IMR-90 (cell line): ENCODE results near the gene ACOD1. TPM values are rescaled to one million over a fixed set of nuclear protein-coding genes. Genes with fewer than 3 reads are reported as not detected.

Source experiments
- ATAC-seq: fragments of 200-7000 bp; cut with Tn5 transposase; 2 replicates; pipeline ENCODE4 v1.9.1; 2020; ENCODE audit warnings: low read depth, mild to moderate bottlenecking, moderate library complexity
- BruUV-seq: library from RNA; stranded (reverse); fragments of 400-500 nt; replicated peaks from 2 replicates; lab custom pipeline; 2021; lab: Mats Ljungman, UMichigan
- CTCF ChIA-PET: fragments of 300-600 bp; formaldehyde crosslinking; extraction: SDS; loops from one replicate; lab custom pipeline; 2021; ENCODE audit warnings: antibody characterized with exemption; lab: Yijun Ruan, JAX
- POLR2A ChIA-PET: fragments of 300-600 bp; sonication (Branson Sonifier 250); formaldehyde crosslinking; loops from one replicate; lab custom pipeline; 2022; ENCODE audit warnings: antibody characterized with exemption; ENCODE audit not compliant: unreplicated experiment; lab: Charles Lee
- DNase-seq: peaks from one replicate; pipeline ENCODE4 v3.0.0; 2013
- H2AFZ ChIP-seq: replicated peaks from 2 replicates; pipeline ENCODE3; 2013; ENCODE audit warnings: low read length, mild to moderate bottlenecking; ENCODE audit not compliant: poor library complexity
- H2AK5ac ChIP-seq: 2 replicates; pipeline ENCODE4 v1.6.1; 2013; ENCODE audit warnings: low read depth, low read length, inconsistent platforms
- H2AK9ac ChIP-seq: replicated peaks from 2 replicates; pipeline ENCODE3; 2013; ENCODE audit warnings: mild to moderate bottlenecking, low read depth, low read length, moderate library complexity; ENCODE audit not compliant: poor library complexity
- H2BK120ac ChIP-seq: 2 replicates; pipeline ENCODE4 v1.6.1; 2013; ENCODE audit warnings: low read depth, low read length, inconsistent platforms
- H2BK15ac ChIP-seq: 3 replicates; pipeline ENCODE4 v1.6.1; 2013; ENCODE audit warnings: low read depth, low read length, inconsistent platforms
- H2BK20ac ChIP-seq: 2 replicates; pipeline ENCODE4 v1.6.1; 2013; ENCODE audit warnings: low read depth, mild to moderate bottlenecking, inconsistent platforms, low read length, moderate library complexity
- H2BK5ac ChIP-seq: 2 replicates; pipeline ENCODE4 v1.6.1; 2013; ENCODE audit warnings: mild to moderate bottlenecking, low read depth, low read length, inconsistent platforms; ENCODE audit not compliant: poor library complexity, severe bottlenecking
- H3K14ac ChIP-seq: replicated peaks from 2 replicates; pipeline ENCODE4 v1.6.1; 2013; ENCODE audit warnings: low read depth, low read length, inconsistent platforms
- H3K18ac ChIP-seq: 2 replicates; pipeline ENCODE4 v1.6.1; 2013; ENCODE audit warnings: low read depth, low read length, control low read depth
- H3K23ac ChIP-seq: 2 replicates; pipeline ENCODE4 v1.6.1; 2013; ENCODE audit warnings: low read depth, low read length, inconsistent platforms
- H3K27ac ChIP-seq: 2 replicates; pipeline ENCODE4 v1.5.1; 2013; ENCODE audit warnings: mild to moderate bottlenecking, control low read depth, low read length; ENCODE audit not compliant: insufficient read depth
- H3K27me3 ChIP-seq: 2 replicates; pipeline ENCODE4 v1.6.1; 2013; ENCODE audit warnings: low read length; ENCODE audit not compliant: control insufficient read depth, insufficient read depth
- H3K36me3 ChIP-seq: 2 replicates; pipeline ENCODE4 v1.6.1; 2013; ENCODE audit warnings: low read length, mixed read lengths; ENCODE audit not compliant: control insufficient read depth, insufficient read depth
- H3K4ac ChIP-seq: 2 replicates; pipeline ENCODE4 v1.6.1; 2013; ENCODE audit warnings: low read depth, low read length, inconsistent platforms
- H3K4me1 ChIP-seq: 2 replicates; pipeline ENCODE4 v1.6.1; 2013; ENCODE audit warnings: low read length, mixed read lengths; ENCODE audit not compliant: control insufficient read depth, insufficient read depth
- H3K4me2 ChIP-seq: 2 replicates; pipeline ENCODE4 v1.6.1; 2013; ENCODE audit warnings: low read depth, mild to moderate bottlenecking, control low read depth, low read length, moderate library complexity
- H3K4me3 ChIP-seq: 2 replicates; pipeline ENCODE4 v1.5.1; 2013; ENCODE audit warnings: low read depth, mild to moderate bottlenecking, control low read depth, low read length, moderate library complexity; ENCODE audit not compliant: insufficient read depth
- H3K56ac ChIP-seq: 2 replicates; pipeline ENCODE4 v1.6.1; 2013; ENCODE audit warnings: low read length, inconsistent platforms; ENCODE audit not compliant: insufficient read depth; ENCODE audit errors: extremely low read depth
- H3K79me1 ChIP-seq, 2 experiments: 2 replicates each; pipeline ENCODE4 v1.6.1; 2013; ENCODE audit warnings: low read length in 2 of 2, inconsistent platforms in 1 of 2, low read depth in 1 of 2
- H3K9ac ChIP-seq: 2 replicates; pipeline ENCODE4 v1.6.1; 2013; ENCODE audit warnings: low read depth, low read length, control low read depth
- H3K9me1 ChIP-seq: 2 replicates; pipeline ENCODE4 v1.6.1; 2013; ENCODE audit warnings: low read length, inconsistent platforms; ENCODE audit not compliant: insufficient read depth
- H3K9me3 ChIP-seq: 2 replicates; pipeline ENCODE4 v1.6.1; 2013; ENCODE audit warnings: low read length; ENCODE audit not compliant: control insufficient read depth, insufficient read depth
- H4K20me1 ChIP-seq: 2 replicates; pipeline ENCODE4 v1.6.1; 2013; ENCODE audit warnings: low read length, inconsistent platforms; ENCODE audit not compliant: insufficient read depth
- H4K5ac ChIP-seq: 2 replicates; pipeline ENCODE4 v1.6.1; 2013; ENCODE audit warnings: mild to moderate bottlenecking, low read depth, low read length, control low read depth
- H4K8ac ChIP-seq, 2 experiments: 2 replicates each; pipeline ENCODE4 v1.6.1; 2013; ENCODE audit warnings: low read depth in 2 of 2, low read length in 2 of 2, control low read depth in 1 of 2, inconsistent platforms in 1 of 2
- H4K91ac ChIP-seq: 2 replicates; pipeline ENCODE4 v1.6.1; 2013; ENCODE audit warnings: low read depth, low read length, inconsistent platforms; ENCODE audit not compliant: insufficient read depth
- BHLHE40 ChIP-seq: fragments of 150-350 bp; IDR thresholded peaks from 2 replicates; pipeline ENCODE4 v1.6.1; 2016; ENCODE audit warnings: mild to moderate bottlenecking, low read depth, low read length
- CEBPB ChIP-seq: IDR thresholded peaks from 2 replicates; pipeline ENCODE4 v1.6.1; 2012; ENCODE audit warnings: low read depth, low read length, improper control_type of control experiment
- CHD1 ChIP-seq: IDR thresholded peaks from 2 replicates; pipeline ENCODE4 v1.6.1; 2012; ENCODE audit warnings: low read depth, low read length, improper control_type of control experiment
- FOS ChIP-seq: fragments of 150-350 bp; IDR thresholded peaks from 2 replicates; pipeline ENCODE4 v1.6.1; 2016; ENCODE audit warnings: low read depth, low read length
- MAFK ChIP-seq: IDR thresholded peaks from 2 replicates; pipeline ENCODE4 v1.6.1; 2012; ENCODE audit warnings: low read depth, low read length, improper control_type of control experiment
- MAZ ChIP-seq: IDR thresholded peaks from 2 replicates; pipeline ENCODE4 v1.6.1; 2012; ENCODE audit warnings: low read depth, mild to moderate bottlenecking, low read length, improper control_type of control experiment, moderate library complexity, borderline replicate concordance
- MXI1 ChIP-seq: IDR thresholded peaks from 2 replicates; pipeline ENCODE4 v1.6.1; 2012; ENCODE audit warnings: low read depth, mild to moderate bottlenecking, low read length, moderate library complexity, borderline replicate concordance
- NFE2L2 ChIP-seq: fragments of 150-350 bp; IDR thresholded peaks from 2 replicates; pipeline ENCODE4 v1.6.1; 2016; ENCODE audit warnings: low read depth, mild to moderate bottlenecking, low read length
- POLR2A ChIP-seq: IDR thresholded peaks from 2 replicates; pipeline ENCODE4 v1.6.1; 2012; ENCODE audit warnings: mild to moderate bottlenecking, low read depth, low read length
- RAD21 ChIP-seq: IDR thresholded peaks from 2 replicates; pipeline ENCODE4 v1.6.1; 2012; ENCODE audit warnings: low read length, improper control_type of control experiment
- RCOR1 ChIP-seq: IDR thresholded peaks from 2 replicates; pipeline ENCODE4 v1.6.1; 2012; ENCODE audit warnings: mild to moderate bottlenecking, low read length, improper control_type of control experiment; ENCODE audit not compliant: insufficient replicate concordance
- RFX5 ChIP-seq: IDR thresholded peaks from 2 replicates; pipeline ENCODE4 v1.8.0; 2012; ENCODE audit warnings: low read depth, mild to moderate bottlenecking, low read length, moderate library complexity
- SMC3 ChIP-seq: fragments of 150-350 bp; IDR thresholded peaks from 2 replicates; pipeline ENCODE4 v1.6.1; 2016; ENCODE audit warnings: low read depth, mild to moderate bottlenecking, antibody characterized with exemption, low read length, moderate library complexity
- WGBS, 2 experiments: methylation state at CpG; one replicate each; pipeline versions ENCODE4 v1.1.5 to v1.1.7; 2013; ENCODE audit warnings: missing lambda C conversion rate in 2 of 2; ENCODE audit not compliant: insufficient read length in 1 of 2; ENCODE audit errors: extremely low coverage in 2 of 2; 5-methylcytosine and 5-hydroxymethylcytosine counted together
- dilution Hi-C: fragments of 300-500 bp; cut with HindIII; formaldehyde crosslinking; loops from one replicate; pipeline ENCODE4 v1.14.3; 2018; ENCODE audit warnings: low sequenced_read_pairs; ENCODE audit not compliant: unreplicated experiment
- in situ Hi-C: fragments of 300-500 bp; cut with MboI; formaldehyde crosslinking; loops from 3 replicates; pipeline ENCODE4 v1.14.3; 2019; ENCODE audit warnings: low sequenced_read_pairs, inconsistent platforms, mixed read lengths
- intact Hi-C: fragments of 100-400 bp; cut with micrococcal nuclease; formaldehyde crosslinking; loops from 2 replicates; pipeline ENCODE4 v1.10.0; 2022
- polyA plus RNA-seq, 3 experiments: library from polyadenylated mRNA; depleted of rRNA; stranded (reverse); fragments of >200 nt; gene quantifications; 2 replicates each; pipeline ENCODE4 v1.2.3, GENCODE V29; 2012; ENCODE audit warnings: low replicate concordance in 1 of 3
- total RNA-seq: library from RNA; depleted of rRNA; stranded (reverse); fragments of >200 nt; gene quantifications from 2 replicates; pipeline ENCODE4 v1.2.3, GENCODE V29; 2012
- TF ChIP-seq, protein P1 (sequence below): conservative IDR thresholded peaks from 2 replicates; pipeline ENCODE4 v1.5.1; 2012; ENCODE audit warnings: mild to moderate bottlenecking, low read depth, low read length, improper control_type of control experiment
- TF ChIP-seq, protein P2 (sequence below): fragments of 150-350 bp; IDR thresholded peaks from 2 replicates; pipeline ENCODE4 v1.6.1; 2017; ENCODE audit warnings: mild to moderate bottlenecking, antibody characterized with exemption, low read length, low read depth
- TF ChIP-seq, protein P3 (sequence below): fragments of 150-350 bp; IDR thresholded peaks from 2 replicates; pipeline ENCODE4 v1.6.1; 2016; ENCODE audit warnings: low read depth, mild to moderate bottlenecking, low read length, moderate library complexity, borderline replicate concordance

ACOD1 gene
- total and polyA plus RNA-seq, 2 of the 4 experiments (the other 2 are of a cell fraction): not detected

DNA sequence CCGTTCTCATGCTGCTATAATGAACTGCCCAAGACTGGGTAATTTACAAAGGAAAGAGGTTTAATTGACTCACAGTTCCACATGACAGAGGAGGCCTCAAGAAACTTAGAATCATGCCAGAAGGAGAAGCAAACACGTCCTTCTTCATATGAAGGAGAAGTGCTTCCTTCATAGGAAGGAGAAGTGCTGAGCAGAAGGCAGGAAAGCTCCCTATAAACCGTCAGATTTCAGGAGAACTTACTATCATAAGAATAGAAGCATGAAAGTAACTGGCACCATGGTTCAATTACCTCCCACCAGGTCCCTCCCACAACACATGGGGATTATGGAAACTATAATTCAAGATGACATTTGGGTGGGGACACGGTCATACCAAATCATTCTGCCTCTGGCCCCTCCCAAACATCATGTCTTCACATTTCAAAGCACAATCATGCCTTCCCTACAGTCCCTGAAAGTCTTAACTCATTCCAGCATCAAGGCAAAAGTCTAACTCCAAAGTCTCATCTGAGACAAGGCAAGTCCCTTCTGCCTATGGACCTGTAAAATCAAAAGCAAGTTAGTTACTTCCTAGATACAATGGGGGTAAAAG, 10.6 kb downstream of the ACOD1 start:
- no TSS peak for BruUV-seq
- Histone ChIP-seq H4K91ac (no peak overlapping the region), H3K27ac (no peak overlapping the region), H2AFZ (no peak overlapping the region), H3K4me1 (no peaks in the 10 kb centered on the region), H3K4ac (no peak overlapping the region), H3K4me3 (no peak overlapping the region), H2AK9ac (no peak overlapping the region), H3K14ac (no peak overlapping the region), H4K8ac (no peak overlapping the region), H3K4me2 (no peak overlapping the region), H4K5ac (no peak overlapping the region), H3K56ac (no peak overlapping the region), H3K9ac (no peak overlapping the region), H4K20me1 (no peaks in the 10 kb centered on the region), H3K79me1 (no peaks in the 10 kb centered on the region), H2BK20ac (no peak overlapping the region), H3K18ac (no peak overlapping the region), H2AK5ac (no peak overlapping the region), H3K9me3 (peaks cover 6% of the 10 kb centered on the region), H2BK5ac (no peak overlapping the region), H3K9me1 (no peaks in the 10 kb centered on the region), H3K27me3 (no peaks in the 10 kb centered on the region; the same call in 1 of the 2 replicates), H3K36me3 (no peaks in the 10 kb centered on the region), H3K23ac (no peak overlapping the region), H2BK120ac (no peak overlapping the region), H2BK15ac (no peak overlapping the region)
- ChIA-PET POLR2A (no interaction called here), CTCF (no interaction called here)
- 50% methylated on average over 1 of the region's 4 CpGs; no CpG with 5 or more reads in 1 of the 2 experiments for WGBS, 2 experiments
- TF ChIP-seq, protein P1, sequence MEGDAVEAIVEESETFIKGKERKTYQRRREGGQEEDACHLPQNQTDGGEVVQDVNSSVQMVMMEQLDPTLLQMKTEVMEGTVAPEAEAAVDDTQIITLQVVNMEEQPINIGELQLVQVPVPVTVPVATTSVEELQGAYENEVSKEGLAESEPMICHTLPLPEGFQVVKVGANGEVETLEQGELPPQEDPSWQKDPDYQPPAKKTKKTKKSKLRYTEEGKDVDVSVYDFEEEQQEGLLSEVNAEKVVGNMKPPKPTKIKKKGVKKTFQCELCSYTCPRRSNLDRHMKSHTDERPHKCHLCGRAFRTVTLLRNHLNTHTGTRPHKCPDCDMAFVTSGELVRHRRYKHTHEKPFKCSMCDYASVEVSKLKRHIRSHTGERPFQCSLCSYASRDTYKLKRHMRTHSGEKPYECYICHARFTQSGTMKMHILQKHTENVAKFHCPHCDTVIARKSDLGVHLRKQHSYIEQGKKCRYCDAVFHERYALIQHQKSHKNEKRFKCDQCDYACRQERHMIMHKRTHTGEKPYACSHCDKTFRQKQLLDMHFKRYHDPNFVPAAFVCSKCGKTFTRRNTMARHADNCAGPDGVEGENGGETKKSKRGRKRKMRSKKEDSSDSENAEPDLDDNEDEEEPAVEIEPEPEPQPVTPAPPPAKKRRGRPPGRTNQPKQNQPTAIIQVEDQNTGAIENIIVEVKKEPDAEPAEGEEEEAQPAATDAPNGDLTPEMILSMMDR: no peak
- TF ChIP-seq SMC3 (no peak), BHLHE40 (no peak), MAFK (no peak), RFX5 (no peak), RCOR1 (no peak), MAZ (no peak), CHD1 (no peak), RAD21 (no peak), MXI1 (no peak), CEBPB (no peak), FOS (no peak), NFE2L2 (no peak), POLR2A (no peak)
- TF ChIP-seq, protein P2, sequence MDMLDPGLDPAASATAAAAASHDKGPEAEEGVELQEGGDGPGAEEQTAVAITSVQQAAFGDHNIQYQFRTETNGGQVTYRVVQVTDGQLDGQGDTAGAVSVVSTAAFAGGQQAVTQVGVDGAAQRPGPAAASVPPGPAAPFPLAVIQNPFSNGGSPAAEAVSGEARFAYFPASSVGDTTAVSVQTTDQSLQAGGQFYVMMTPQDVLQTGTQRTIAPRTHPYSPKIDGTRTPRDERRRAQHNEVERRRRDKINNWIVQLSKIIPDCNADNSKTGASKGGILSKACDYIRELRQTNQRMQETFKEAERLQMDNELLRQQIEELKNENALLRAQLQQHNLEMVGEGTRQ: no peak
- TF ChIP-seq, protein P3, sequence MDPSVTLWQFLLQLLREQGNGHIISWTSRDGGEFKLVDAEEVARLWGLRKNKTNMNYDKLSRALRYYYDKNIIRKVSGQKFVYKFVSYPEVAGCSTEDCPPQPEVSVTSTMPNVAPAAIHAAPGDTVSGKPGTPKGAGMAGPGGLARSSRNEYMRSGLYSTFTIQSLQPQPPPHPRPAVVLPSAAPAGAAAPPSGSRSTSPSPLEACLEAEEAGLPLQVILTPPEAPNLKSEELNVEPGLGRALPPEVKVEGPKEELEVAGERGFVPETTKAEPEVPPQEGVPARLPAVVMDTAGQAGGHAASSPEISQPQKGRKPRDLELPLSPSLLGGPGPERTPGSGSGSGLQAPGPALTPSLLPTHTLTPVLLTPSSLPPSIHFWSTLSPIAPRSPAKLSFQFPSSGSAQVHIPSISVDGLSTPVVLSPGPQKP: no peak
- in situ Hi-C loops (no loop called here), dilution Hi-C loops (no loop called here), intact Hi-C loops (no loop called here)
- DNase-seq: no peak
- ATAC-seq: no peak
